GM18505 (cell line): Measurements from ENCODE around the gene RFPL4AL1.

Source experiments
- ATAC-seq: cut with Tn5 transposase; IDR thresholded peaks from one replicate; pipeline ENCODE4 v1.9.1; 2021; ENCODE audit not compliant: unreplicated experiment
- POLR2A ChIP-seq: IDR thresholded peaks from 4 replicates; pipeline ENCODE4 v1.6.1; 2011; ENCODE audit warnings: borderline replicate concordance; ENCODE audit not compliant: insufficient read depth, insufficient read length; ENCODE audit errors: extremely low read depth

The RFPL4AL1 gene

GRCh38 chr19:55795021-55795420 is 26.1 kb downstream of the RFPL4AL1 start:
- TF ChIP-seq POLR2A: no peak
- ATAC-seq: no peak

DNA sequence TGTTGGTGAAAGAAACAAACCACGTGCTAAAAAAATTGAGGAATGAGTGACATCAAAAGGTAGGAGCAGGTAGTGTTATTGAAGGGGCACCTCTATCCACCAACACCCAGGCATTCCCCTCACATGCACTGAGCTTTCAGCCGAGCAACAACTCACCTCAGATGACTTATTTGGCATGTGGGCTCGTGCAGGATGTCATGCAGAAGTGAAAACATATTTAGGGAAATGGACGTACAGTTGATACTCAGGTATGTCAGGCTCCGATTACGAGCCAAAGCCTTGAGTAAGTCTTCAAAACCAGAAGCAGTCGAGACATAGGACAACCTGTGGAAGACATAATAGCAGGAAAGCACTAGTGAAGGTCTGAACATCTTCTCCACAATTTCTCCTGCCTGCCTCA is 32.5 kb downstream of the RFPL4AL1 start:
- TF ChIP-seq POLR2A: no peak
- no peak for ATAC-seq

DNA sequence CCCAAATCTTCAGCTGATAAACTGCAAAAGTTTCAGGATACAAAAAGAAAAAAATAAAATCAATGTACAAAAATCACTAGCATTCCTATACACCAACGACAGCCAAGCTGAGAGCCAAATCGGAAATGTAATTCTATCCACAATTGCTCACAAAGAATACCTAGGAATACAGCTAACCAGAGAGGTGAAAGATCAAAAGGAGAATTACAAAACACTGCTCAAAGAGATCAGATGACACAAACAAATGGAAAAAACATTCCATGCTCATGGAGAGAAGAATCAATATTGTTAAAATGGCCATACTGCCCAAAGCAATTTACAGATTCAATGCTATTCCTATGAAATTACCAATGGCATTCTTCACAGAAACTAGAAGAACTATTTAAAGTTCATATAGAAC is 33.4 kb downstream of the RFPL4AL1 start:
- TF ChIP-seq POLR2A: no peak
- no peak for ATAC-seq

GRCh38 chr19:55809381-55810058 is 40.6 kb downstream of the RFPL4AL1 start:
- ATAC-seq: no peak
- TF ChIP-seq POLR2A: no peak

DNA sequence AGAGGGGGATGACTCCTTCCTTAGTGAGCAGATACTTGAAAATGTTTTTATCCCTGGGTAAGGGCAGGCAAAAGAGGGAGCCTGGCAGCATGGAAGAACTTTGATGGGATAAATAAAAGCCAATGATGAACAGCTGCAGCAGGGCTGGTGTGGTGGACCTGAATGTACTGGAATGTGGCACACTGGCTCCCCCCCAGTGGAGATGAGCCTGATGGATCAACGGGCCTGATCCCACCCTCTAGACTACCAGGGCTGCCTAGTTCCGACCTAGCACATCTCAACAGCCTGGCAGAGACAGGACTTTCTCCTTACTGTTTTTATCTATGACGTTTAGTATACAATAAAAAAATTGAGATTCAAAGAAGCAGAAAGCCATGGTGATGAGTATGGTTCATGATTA is 42.4 kb downstream of the RFPL4AL1 start:
- no peak for TF ChIP-seq POLR2A
- no peak for ATAC-seq

- no peak for ATAC-seq
- no peak for TF ChIP-seq POLR2A
Observed at GRCh38 chr19:55812449-55812848, 43.5 kb downstream of the RFPL4AL1 start.

DNA sequence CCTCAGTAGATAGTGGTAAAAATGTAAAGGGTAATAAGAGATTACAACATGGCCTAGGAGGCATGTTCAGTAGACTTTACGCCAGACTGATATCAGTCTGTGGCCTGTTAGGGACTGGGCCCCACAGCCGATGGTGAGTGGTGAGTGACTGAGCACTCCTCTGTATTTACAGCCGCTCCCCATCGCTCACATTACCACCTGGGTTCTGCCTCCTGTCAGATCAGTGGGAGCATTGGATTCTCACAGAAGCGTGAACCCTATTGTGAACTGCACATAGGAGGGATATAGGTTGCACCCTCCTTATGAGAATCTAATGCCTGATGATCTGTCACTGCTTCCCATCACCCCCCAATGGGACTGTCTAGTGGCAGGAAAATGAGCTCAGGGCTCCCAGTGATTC is 45.0 kb downstream of the RFPL4AL1 start:
- TF ChIP-seq POLR2A: no peak
- no peak for ATAC-seq

DNA sequence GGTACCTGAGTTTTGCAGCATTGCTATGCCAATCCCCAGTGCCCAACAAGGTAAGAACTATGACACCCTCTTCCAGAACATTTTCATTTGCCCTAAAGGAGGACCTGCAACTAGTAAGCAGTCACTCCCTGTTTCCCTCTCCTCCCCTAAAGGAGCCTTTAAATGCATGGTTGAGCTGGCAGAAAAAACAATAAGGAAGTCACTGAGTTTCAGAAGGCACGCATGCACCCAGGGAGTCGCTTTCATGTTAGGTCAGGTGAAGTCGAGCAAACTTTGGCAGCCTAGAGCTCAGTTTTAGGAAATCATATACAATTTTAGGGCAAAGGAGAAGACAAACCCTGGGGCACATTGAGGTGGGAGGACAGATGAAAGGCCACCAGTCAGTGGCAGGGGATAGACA is 51.1 kb downstream of the RFPL4AL1 start:
- no peak for TF ChIP-seq POLR2A
- ATAC-seq: no peak
